Thoracic aorta (tissue), 2 donors: ENCODE measurements around the gene GRK3. TPM values are rescaled to one million over a fixed set of nuclear protein-coding genes. Genes with fewer than 3 reads are reported as not detected.

ENCODE experiments used
- ATAC-seq: fragments of 150-250 bp; one replicate; pipeline ENCODE4 v1.8.0; 2017; ENCODE audit warnings: low read depth; ENCODE audit not compliant: insufficient number of reproducible peaks, low FRiP score
- DNase-seq: peaks from one replicate; pipeline ENCODE4 v3.0.0-alpha.2; 2020; ENCODE audit warnings: low spot score
- H3K27ac ChIP-seq, 2 donors: fragments of 200-600 bp; sonication (generic); 1 replicate in 1 of 2; 2 replicates in 1 of 2; pipeline ENCODE4 v1.5.1; 2016; ENCODE audit warnings: mild to moderate bottlenecking in 2 of 2, moderate library complexity in 2 of 2
- H3K27me3 ChIP-seq: fragments of 200-600 bp; sonication (generic); replicated peaks from 2 replicates; pipeline ENCODE4 v1.6.0; 2016; ENCODE audit warnings: mild to moderate bottlenecking; ENCODE audit not compliant: insufficient read depth
- H3K36me3 ChIP-seq: fragments of 200-600 bp; sonication (generic); one replicate; pipeline ENCODE4 v1.5.1; 2016
- H3K4me1 ChIP-seq, 2 donors: fragments of 200-600 bp; sonication (generic); 1 replicate in 1 of 2; 2 replicates in 1 of 2; pipeline versions ENCODE4 v1.5.1 to v1.6.0; 2016; ENCODE audit warnings: low read depth in 2 of 2, mild to moderate bottlenecking in 1 of 2; ENCODE audit not compliant: control insufficient read depth in 1 of 2
- H3K4me3 ChIP-seq: fragments of 200-600 bp; sonication (generic); 2 replicates; pipeline ENCODE4 v1.5.1; 2016; ENCODE audit warnings: mild to moderate bottlenecking
- H3K9me3 ChIP-seq: fragments of 200-600 bp; sonication (generic); 2 replicates; pipeline ENCODE4 v1.5.1; 2016
- total RNA-seq, 2 donors: library from RNA; depleted of rRNA; stranded (reverse); fragments of >200 nt; gene quantifications; one replicate each; pipeline versions ENCODE4 v1.1.0 to v1.2.3, GENCODE V29; 2016
- TF ChIP-seq, protein P1 (sequence below): fragments of 200-600 bp; sonication (generic); IDR thresholded peaks from one replicate; pipeline ENCODE4 v1.5.1; 2019; ENCODE audit warnings: antibody characterized with exemption

GRK3 gene
- total RNA-seq, 2 donors from 2014 or later: 4.4 to 4.6 TPM

GRCh38 chr22:25542720-25543402 is 21.6 kb upstream of the GRK3 start:
- no peak for DNase-seq
- TF ChIP-seq, protein P1, sequence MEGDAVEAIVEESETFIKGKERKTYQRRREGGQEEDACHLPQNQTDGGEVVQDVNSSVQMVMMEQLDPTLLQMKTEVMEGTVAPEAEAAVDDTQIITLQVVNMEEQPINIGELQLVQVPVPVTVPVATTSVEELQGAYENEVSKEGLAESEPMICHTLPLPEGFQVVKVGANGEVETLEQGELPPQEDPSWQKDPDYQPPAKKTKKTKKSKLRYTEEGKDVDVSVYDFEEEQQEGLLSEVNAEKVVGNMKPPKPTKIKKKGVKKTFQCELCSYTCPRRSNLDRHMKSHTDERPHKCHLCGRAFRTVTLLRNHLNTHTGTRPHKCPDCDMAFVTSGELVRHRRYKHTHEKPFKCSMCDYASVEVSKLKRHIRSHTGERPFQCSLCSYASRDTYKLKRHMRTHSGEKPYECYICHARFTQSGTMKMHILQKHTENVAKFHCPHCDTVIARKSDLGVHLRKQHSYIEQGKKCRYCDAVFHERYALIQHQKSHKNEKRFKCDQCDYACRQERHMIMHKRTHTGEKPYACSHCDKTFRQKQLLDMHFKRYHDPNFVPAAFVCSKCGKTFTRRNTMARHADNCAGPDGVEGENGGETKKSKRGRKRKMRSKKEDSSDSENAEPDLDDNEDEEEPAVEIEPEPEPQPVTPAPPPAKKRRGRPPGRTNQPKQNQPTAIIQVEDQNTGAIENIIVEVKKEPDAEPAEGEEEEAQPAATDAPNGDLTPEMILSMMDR: no peak
- Histone ChIP-seq H3K4me1 (no peaks in the 10 kb centered on the region), H3K27me3 (no peaks in the 10 kb centered on the region), H3K27ac (no peak overlapping the region), H3K36me3 (no peaks in the 10 kb centered on the region), H3K9me3 (no peaks in the 10 kb centered on the region), H3K4me3 (no peak overlapping the region)
- ATAC-seq: no peak

DNA sequence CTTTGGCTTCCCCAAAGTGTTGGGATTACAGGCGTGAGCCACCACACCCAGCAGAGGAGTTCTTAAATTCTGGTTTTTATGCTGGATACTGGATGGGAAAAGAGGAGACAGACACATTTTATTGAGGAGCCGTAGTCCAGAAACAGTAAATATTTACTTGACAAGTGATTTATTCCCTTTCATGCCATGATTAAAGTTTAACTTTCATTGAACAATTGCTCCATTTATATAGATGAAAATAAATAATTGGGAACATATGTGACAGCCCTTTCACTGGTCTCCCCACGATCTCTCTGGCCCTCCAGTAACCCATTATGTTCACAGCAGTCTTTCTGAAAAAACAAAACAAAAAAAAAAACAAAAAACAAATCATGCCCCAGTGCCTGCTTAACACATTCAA is 19.3 kb upstream of the GRK3 start:
- TF ChIP-seq, protein P1: no peak
- ATAC-seq (no peak), DNase-seq (no peak)
- Histone ChIP-seq H3K9me3 (no peaks in the 10 kb centered on the region), H3K36me3 (no peaks in the 10 kb centered on the region), H3K27ac (no peak overlapping the region), H3K4me1 (no peaks in the 10 kb centered on the region), H3K4me3 (no peak overlapping the region), H3K27me3 (no peaks in the 10 kb centered on the region)

DNA sequence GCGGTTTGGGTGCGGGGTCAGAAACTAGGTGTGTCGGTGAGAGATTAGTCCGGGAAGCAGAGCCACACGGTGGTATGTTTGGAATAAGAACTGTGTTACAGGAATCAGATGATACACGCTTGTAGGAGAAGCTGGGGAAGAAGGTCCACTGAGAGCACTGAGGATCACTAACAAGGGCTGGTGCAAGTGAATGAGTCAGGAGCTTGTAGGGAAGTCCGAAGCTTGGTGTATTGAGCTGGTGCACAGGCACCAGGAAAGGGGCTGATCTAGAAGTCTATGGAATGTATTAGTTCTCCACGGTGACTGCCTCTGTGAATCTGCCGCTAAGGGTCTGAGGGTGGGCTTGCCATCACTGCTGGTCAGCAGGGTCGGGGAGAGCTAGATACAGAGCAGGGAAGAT is 18.8 kb upstream of the GRK3 start:
- H3K27me3 ChIP-seq: no peaks in the 10 kb centered on the region
- H3K4me1 ChIP-seq: no peaks in the 10 kb centered on the region
- TF ChIP-seq, protein P1: no peak
- ATAC-seq: no peak
- H3K4me3 ChIP-seq: no peak overlapping the region
- H3K27ac ChIP-seq: no peak overlapping the region
- no peak for DNase-seq
- H3K9me3 ChIP-seq: no peaks in the 10 kb centered on the region
- H3K36me3 ChIP-seq: no peaks in the 10 kb centered on the region

- H3K9me3 ChIP-seq: no peaks in the 10 kb centered on the region
- no peak overlapping the region for H3K4me3 ChIP-seq
- TF ChIP-seq, protein P1: no peak
- no peak overlapping the region for H3K27ac ChIP-seq
- no peaks in the 10 kb centered on the region for H3K36me3 ChIP-seq
- ATAC-seq (no peak), DNase-seq (no peak)
- no peaks in the 10 kb centered on the region for H3K27me3 ChIP-seq
- no peaks in the 10 kb centered on the region for H3K4me1 ChIP-seq
Measured at GRCh38 chr22:25546242-25546641, 18.2 kb upstream of the GRK3 start.

GRCh38 chr22:25546751-25547150 is 17.7 kb upstream of the GRK3 start:
- no peak overlapping the region for H3K27ac ChIP-seq
- no peaks in the 10 kb centered on the region for H3K9me3 ChIP-seq
- ATAC-seq (no peak), DNase-seq (no peak)
- TF ChIP-seq, protein P1: no peak
- no peaks in the 10 kb centered on the region for H3K36me3 ChIP-seq
- no peaks in the 10 kb centered on the region for H3K27me3 ChIP-seq
- no peaks in the 10 kb centered on the region for H3K4me1 ChIP-seq
- H3K4me3 ChIP-seq: no peak overlapping the region
